ENCODE measurements around the gene OIP5. TPM values are rescaled to one million over a fixed set of nuclear protein-coding genes. Genes with fewer than 3 reads are reported as not detected.
"Not testable (repeated sequence)": the region's sequence is repeated elsewhere in the genome, so short reads cannot be mapped to it uniquely, and the experiment has no call there.

OIP5 gene
- polyA plus RNA-seq, 3 donors from 2014 or later: 0.35 to 2.4 (median 0.44) TPM

DNA sequence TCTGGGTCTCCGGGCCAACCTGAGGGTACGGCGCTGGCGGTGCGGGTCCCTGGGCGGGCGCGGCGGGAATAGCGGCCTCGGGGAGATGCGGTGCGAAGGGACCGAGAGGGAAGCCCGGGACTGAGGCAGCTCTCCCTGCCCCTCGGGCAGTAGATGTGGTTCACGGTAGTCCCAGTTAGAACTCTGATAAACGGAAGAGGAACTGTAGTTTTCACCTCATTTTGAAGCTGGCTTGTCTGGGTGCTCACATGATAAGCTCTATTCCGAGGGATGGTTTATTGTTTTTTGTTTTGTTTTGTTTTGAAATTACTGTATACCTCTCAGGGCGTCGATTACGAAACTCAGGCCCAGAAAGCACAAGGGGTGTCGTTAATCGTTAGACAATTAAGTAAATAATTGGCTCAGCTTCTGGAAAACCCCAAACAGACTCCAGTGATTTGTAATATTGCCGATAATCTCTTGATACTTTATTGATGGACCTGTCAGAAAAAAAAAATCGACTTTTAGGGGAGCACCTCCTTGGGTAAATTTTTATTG is 703 bp upstream of the OIP5 start:
- no peak for DNase-seq
- no peaks in the 10 kb centered on the region for H3K36me3 Mint-ChIP-seq
- peaks cover 2 to 8% (median 3%) of the 10 kb centered on the region in 3 donors for H3K27me3 Mint-ChIP-seq (ENCODE audit: low read depth in 3 of 3)

DNA sequence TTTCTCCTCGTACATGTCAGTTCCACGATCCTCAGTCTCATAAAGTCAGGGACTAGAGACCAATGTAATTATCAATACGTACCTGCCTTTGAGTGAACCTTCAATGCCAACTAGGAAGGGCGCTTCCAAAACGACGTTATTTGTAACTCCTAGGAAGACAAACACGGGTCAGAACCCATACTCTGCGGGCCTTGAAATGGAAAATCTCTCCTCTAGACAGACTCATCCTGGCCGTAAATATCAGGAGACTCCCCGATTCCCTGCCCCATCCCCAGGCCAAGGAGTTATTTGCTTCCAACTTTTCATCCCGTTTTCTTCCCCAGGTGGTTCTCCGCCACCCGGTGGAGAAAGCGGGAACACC is 578 bp downstream of the OIP5 start:
- no peaks in the 10 kb centered on the region for H3K36me3 Mint-ChIP-seq
- no peaks in the 10 kb centered on the region for H3K9me3 Mint-ChIP-seq
- H3K27ac Mint-ChIP-seq: peak overlapping the region; percentile 85 to 95 (median 92)
- H3K4me3 Mint-ChIP-seq: peak overlapping the region; percentile 96 to 100 (median 99)
- peaks cover 29 to 34% of the 10 kb centered on the region in 2 donors for H3K4me1 Mint-ChIP-seq
- no peak for DNase-seq
- H3K27me3 Mint-ChIP-seq (ENCODE audit: low read depth in 3 of 3): peaks cover 0 to 8% (median 3%) of the 10 kb centered on the region in 3 donors

More for the DNA sequence above, 703 bp upstream of the OIP5 start:
- Mint-ChIP-seq H3K27ac (peak overlapping the region; percentile 84 to 98 (median 92)), H3K4me3 (peak overlapping the region; percentile 96 to 100 (median 99)), H3K4me1 (peaks cover 29 to 34% of the 10 kb centered on the region in 2 donors), H3K9me3 (no peaks in the 10 kb centered on the region)

DNA sequence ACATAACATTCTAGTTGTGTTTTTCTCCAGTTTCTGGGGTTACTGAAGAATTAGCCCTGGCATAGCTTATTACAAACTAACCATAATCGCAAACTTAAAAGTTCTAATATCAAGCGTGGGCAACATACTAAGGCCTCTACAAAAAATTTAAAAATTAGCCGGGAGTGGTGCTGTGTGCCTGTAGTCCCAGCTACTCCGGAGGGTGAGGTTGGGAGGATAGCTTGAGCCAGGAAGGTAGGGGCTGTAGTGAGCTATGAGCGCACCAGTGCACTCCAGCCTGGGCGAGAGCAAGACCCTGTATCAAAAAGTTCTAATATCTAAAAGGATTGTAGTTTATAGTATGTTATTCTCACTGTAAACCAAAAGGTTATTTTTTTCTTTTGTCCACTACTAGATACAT is 1.1 kb downstream of the OIP5 start:
- peak overlapping the region; percentile 96 to 100 (median 99) for H3K4me3 Mint-ChIP-seq
- DNase-seq: no peak
- H3K4me1 Mint-ChIP-seq: peaks cover 29 to 34% of the 10 kb centered on the region in 2 donors
- H3K27me3 Mint-ChIP-seq (ENCODE audit: low read depth in 3 of 3): peaks cover 0 to 8% (median 3%) of the 10 kb centered on the region in 3 donors
- H3K36me3 Mint-ChIP-seq: no peaks in the 10 kb centered on the region
- H3K27ac Mint-ChIP-seq: peak overlapping the region; percentile 85 to 95 (median 92)
- H3K9me3 Mint-ChIP-seq: no peaks in the 10 kb centered on the region

DNA sequence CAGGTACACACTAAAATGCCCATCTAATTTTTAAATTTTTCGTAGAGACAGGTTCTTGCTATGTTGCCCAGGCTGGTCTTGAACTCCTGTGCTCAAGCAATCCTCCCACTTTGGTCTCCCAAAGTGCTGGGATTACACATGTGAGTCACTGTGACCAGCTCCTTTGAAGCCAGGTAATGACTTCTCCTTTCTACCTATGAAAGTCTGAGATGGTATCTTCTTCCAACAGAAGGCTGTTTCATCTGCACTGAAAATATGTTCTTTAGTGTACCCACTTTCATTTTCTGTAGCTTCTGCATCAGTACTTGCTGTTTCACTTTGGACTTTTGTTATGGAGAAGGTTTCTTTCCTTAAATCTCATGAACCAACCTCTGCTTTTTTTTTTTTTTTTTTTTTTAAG is 8.8 kb downstream of the OIP5 start:
- Mint-ChIP-seq H3K27me3 (ENCODE audit: low read depth in 3 of 3) (no peaks in the 10 kb centered on the region), H3K27ac (no peak overlapping the region), H3K4me1 (no peaks in the 10 kb centered on the region), H3K36me3 (no peaks in the 10 kb centered on the region), H3K4me3 (no peak overlapping the region), H3K9me3 (no peaks in the 10 kb centered on the region)
- no peak for DNase-seq

DNA sequence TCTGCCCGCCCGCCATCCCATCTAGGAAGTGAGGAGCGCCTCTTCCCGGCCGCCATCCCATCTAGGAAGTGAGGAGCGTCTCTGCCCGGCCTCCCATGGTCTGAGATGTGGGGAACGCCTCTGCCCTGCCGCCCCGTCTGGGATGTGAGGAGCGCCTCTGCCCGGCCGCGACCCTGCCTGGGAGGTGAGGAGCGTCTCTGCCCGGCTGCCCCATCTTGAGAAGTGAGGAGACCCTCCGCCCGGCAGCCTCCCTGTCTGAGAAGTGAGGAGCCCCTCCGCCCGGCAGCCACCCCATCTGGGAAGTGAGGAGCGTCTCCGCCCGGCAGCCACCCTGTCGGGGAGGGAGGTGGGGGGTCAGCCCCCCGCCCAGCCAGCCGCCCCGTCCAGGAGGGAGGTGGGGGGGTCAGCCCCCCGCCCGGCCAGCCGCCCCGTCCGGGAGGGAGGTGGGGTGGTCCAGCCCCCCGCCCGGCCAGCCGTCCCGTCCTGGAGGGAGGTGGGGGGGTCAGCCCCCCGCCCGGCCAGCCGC is 11.5 kb downstream of the OIP5 start:
- not testable (repeated sequence) for H3K4me1 Mint-ChIP-seq; H3K9me3 Mint-ChIP-seq; DNase-seq; H3K27me3 Mint-ChIP-seq (ENCODE audit: low read depth in 3 of 3); H3K27ac Mint-ChIP-seq; H3K36me3 Mint-ChIP-seq; H3K4me3 Mint-ChIP-seq

GRCh38 chr15:41309226-41309905 is 23.0 kb downstream of the OIP5 start:
- no peak overlapping the region for H3K4me3 Mint-ChIP-seq
- DNase-seq: no peak
- H3K9me3 Mint-ChIP-seq: no peaks in the 10 kb centered on the region
- H3K36me3 Mint-ChIP-seq: peaks cover 0 to 11% (median 8%) of the 10 kb centered on the region in 3 donors
- H3K27ac Mint-ChIP-seq: no peak overlapping the region
- no peaks in the 10 kb centered on the region for H3K27me3 Mint-ChIP-seq (ENCODE audit: low read depth in 3 of 3)
- no peaks in the 10 kb centered on the region for H3K4me1 Mint-ChIP-seq

GRCh38 chr15:41307679-41308078 is 24.7 kb downstream of the OIP5 start:
- no peak overlapping the region for H3K27ac Mint-ChIP-seq
- no peaks in the 10 kb centered on the region for H3K9me3 Mint-ChIP-seq
- DNase-seq: no peak
- peaks cover 0 to 5% of the 10 kb centered on the region in 2 donors for H3K4me1 Mint-ChIP-seq
- peaks cover 0 to under 1% (median 0%) of the 10 kb centered on the region in 3 donors for H3K36me3 Mint-ChIP-seq
- no peaks in the 10 kb centered on the region for H3K27me3 Mint-ChIP-seq (ENCODE audit: low read depth in 3 of 3)
- H3K4me3 Mint-ChIP-seq: no peak overlapping the region

- Mint-ChIP-seq H3K36me3 (peaks cover 4 to 10% (median 5%) of the 10 kb centered on the region in 3 donors), H3K27me3 (ENCODE audit: low read depth in 3 of 3) (no peaks in the 10 kb centered on the region), H3K4me3 (no peak overlapping the region), H3K9me3 (no peaks in the 10 kb centered on the region), H3K27ac (peak overlapping the region in 1 of 6 donors; percentile 55), H3K4me1 (peaks cover 0 to 6% of the 10 kb centered on the region in 2 donors)
- DNase-seq: no peak
These were observed 28.1 kb downstream of the OIP5 start for GRCh38 chr15:41304149-41304770.

GRCh38 chr15:41301587-41301986 is 30.8 kb downstream of the OIP5 start:
- Mint-ChIP-seq H3K36me3 (peaks cover 4 to 15% (median 10%) of the 10 kb centered on the region in 3 donors), H3K27ac (peak overlapping the region in 1 of 6 donors; percentile 46), H3K4me1 (peaks cover 0 to 6% of the 10 kb centered on the region in 2 donors), H3K4me3 (no peak overlapping the region), H3K9me3 (no peaks in the 10 kb centered on the region), H3K27me3 (ENCODE audit: low read depth in 3 of 3) (no peaks in the 10 kb centered on the region)
- no peak for DNase-seq

DNA sequence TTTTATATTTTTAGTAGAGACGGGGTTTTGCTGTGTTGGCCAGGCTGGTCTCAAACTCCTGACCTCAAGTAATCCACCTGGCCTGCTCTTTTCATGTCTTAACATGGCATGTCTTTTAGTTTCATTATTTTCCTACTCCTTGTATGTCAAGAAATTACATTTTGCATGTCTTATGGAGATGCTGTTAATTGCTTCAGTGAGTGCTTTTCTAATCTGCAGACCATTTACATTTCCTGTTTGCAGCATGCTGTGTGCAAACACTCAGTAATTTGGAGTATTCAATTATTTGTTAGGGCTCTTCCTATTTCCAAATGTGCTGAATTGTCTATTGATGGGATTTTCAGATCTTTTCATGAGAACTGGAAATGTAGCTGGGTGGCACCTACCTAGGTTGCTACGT is 31.3 kb downstream of the OIP5 start:
- H3K9me3 Mint-ChIP-seq; H3K4me1 Mint-ChIP-seq; DNase-seq; H3K4me3 Mint-ChIP-seq; H3K27me3 Mint-ChIP-seq (ENCODE audit: low read depth in 3 of 3): not testable (repeated sequence)
- Mint-ChIP-seq H3K36me3 (peaks cover 4 to 15% (median 10%) of the 10 kb centered on the region in 3 donors), H3K27ac (peak overlapping the region in 1 of 6 donors; percentile 46)

- H3K9me3 Mint-ChIP-seq: no peaks in the 10 kb centered on the region
- peaks cover 8 to 36% of the 10 kb centered on the region in 2 donors for H3K4me1 Mint-ChIP-seq
- peak overlapping the region in 3 of 6 donors; percentile 34 to 48 (median 45) for H3K27ac Mint-ChIP-seq
- H3K27me3 Mint-ChIP-seq (ENCODE audit: low read depth in 3 of 3): peaks cover 0 to 2% (median 0%) of the 10 kb centered on the region in 3 donors
- peaks cover under 1 to 13% (median 4%) of the 10 kb centered on the region in 3 donors for H3K36me3 Mint-ChIP-seq
- no peak for DNase-seq
- no peak overlapping the region for H3K4me3 Mint-ChIP-seq
These were observed 39.9 kb downstream of the OIP5 start for GRCh38 chr15:41292521-41292920.

- Mint-ChIP-seq H3K9me3 (no peaks in the 10 kb centered on the region), H3K27ac (peak overlapping the region in 2 of 6 donors; percentile 6 to 51), H3K36me3 (peaks cover 8 to 21% (median 9%) of the 10 kb centered on the region in 3 donors), H3K4me1 (peaks cover 13 to 45% of the 10 kb centered on the region in 2 donors), H3K4me3 (no peak overlapping the region), H3K27me3 (ENCODE audit: low read depth in 3 of 3) (peaks cover 0 to 2% (median 0%) of the 10 kb centered on the region in 3 donors)
- DNase-seq: no peak
These were observed 41.2 kb downstream of the OIP5 start for GRCh38 chr15:41291065-41291631.

DNA sequence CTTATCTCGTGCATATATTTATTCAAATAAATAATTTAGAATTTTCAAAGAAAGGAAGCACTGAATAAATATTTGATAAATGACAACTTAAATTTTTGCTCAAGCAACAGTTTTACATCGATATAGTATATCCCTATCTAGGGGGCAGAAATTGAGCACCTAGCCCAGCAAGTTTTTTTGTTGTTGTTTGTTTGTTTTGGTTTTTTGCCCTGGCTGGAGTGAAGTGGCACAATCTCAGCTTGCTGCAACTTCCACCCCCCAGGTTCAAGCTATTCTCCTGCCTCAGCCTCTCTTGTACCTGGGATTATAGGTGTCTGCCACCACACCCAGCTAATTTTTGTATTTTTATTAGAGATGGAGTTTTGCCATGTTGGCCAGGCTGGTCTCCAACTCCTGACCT is 42.4 kb downstream of the OIP5 start:
- H3K27me3 Mint-ChIP-seq (ENCODE audit: low read depth in 3 of 3): peaks cover 0 to 2% (median 2%) of the 10 kb centered on the region in 3 donors
- DNase-seq: no peak
- no peaks in the 10 kb centered on the region for H3K9me3 Mint-ChIP-seq
- H3K4me3 Mint-ChIP-seq: no peak overlapping the region
- H3K27ac Mint-ChIP-seq: peak overlapping the region in 1 of 6 donors; percentile 34
- peaks cover 4 to 23% (median 15%) of the 10 kb centered on the region in 3 donors for H3K36me3 Mint-ChIP-seq
- peaks cover 24 to 48% of the 10 kb centered on the region in 2 donors for H3K4me1 Mint-ChIP-seq

DNA sequence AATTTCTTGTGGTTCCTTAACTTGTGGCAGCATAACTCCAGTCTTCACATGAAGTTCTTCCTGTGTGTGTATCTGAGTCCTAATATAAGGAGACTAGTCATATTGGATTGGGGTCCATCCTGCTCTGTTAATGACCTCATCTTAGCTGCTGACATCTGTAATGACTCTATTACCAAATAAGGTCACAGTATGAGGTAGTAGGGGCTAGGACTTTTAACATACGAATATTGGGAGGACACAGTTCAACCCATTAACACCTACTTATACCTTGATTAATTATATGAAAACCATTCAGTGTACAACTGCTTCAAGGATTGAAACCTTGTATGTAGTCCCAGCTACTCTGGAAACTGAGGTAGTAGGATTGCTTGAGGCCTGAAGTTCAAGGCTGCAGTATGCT is 43.9 kb downstream of the OIP5 start:
- peaks cover 4 to 13% (median 11%) of the 10 kb centered on the region in 3 donors for H3K27me3 Mint-ChIP-seq (ENCODE audit: low read depth in 3 of 3)
- no peak overlapping the region for H3K27ac Mint-ChIP-seq
- H3K36me3 Mint-ChIP-seq: peaks cover 4 to 23% (median 15%) of the 10 kb centered on the region in 3 donors
- no peaks in the 10 kb centered on the region for H3K9me3 Mint-ChIP-seq
- H3K4me1 Mint-ChIP-seq: peaks cover 34 to 57% of the 10 kb centered on the region in 2 donors
- H3K4me3 Mint-ChIP-seq: no peak overlapping the region
- no peak for DNase-seq

Measured in immature natural killer cell (primary cell).